Mucosa of rectum (tissue), 2 donors: ENCODE results near the gene SCN3A.

Experiments
- H3K27ac ChIP-seq, 2 donors: one replicate each; pipeline ENCODE4 v1.7.0; 2013; ENCODE audit warnings: inconsistent platforms in 2 of 2, low read depth in 2 of 2, low read length in 2 of 2
- H3K27me3 ChIP-seq, 2 donors: one replicate each; pipeline ENCODE4 v1.7.0; 2013; ENCODE audit warnings: low read length in 2 of 2; ENCODE audit not compliant: control insufficient read depth in 2 of 2, insufficient read depth in 2 of 2
- H3K36me3 ChIP-seq, 2 donors: one replicate each; pipeline ENCODE4 v1.7.0; 2013; ENCODE audit warnings: low read length in 2 of 2; ENCODE audit not compliant: control insufficient read depth in 2 of 2, insufficient read depth in 2 of 2
- H3K4me1 ChIP-seq, 2 donors: one replicate each; pipeline ENCODE4 v1.7.0; 2013; ENCODE audit warnings: low read length in 2 of 2, mild to moderate bottlenecking in 1 of 2; ENCODE audit not compliant: control insufficient read depth in 2 of 2, insufficient read depth in 2 of 2
- H3K4me3 ChIP-seq, 2 donors: one replicate each; pipeline ENCODE4 v1.7.0; 2013; ENCODE audit warnings: low read length in 2 of 2
- H3K9ac ChIP-seq, 2 donors: one replicate each; pipeline ENCODE4 v1.7.0; 2013; ENCODE audit warnings: low read length in 2 of 2, low read depth in 1 of 2, mild to moderate bottlenecking in 1 of 2
- H3K9me3 ChIP-seq, 2 donors: one replicate each; pipeline ENCODE4 v1.7.0; 2013; ENCODE audit warnings: low read length in 2 of 2; ENCODE audit not compliant: control insufficient read depth in 2 of 2
- donor health status: healthy.
- donor health status: Normal muscosa, but diverticular disease.

SCN3A gene

DNA sequence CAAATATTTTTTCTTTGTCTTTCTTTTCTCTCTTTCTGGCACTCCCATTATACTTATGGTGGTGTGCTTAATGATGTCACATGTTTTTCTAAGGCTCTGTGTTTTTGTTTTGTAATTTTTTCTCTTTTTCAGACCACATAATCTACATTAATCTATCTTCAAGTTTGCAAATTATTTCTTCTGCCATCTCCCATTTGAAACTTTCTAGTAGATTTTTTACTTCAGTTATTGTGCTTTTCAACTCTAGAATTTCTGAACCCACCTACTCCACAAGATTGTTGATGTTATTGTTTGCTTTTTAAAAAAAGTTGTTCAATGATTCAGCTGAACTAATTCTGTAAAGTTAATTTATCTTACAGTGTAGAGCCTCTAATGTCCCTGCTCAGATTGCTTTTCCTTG is 121.4 kb downstream of the SCN3A start:
- no peaks in the 10 kb centered on the region for H3K27me3 ChIP-seq
- H3K36me3 ChIP-seq = no peaks in the 10 kb centered on the region
- H3K4me1 ChIP-seq = no peaks in the 10 kb centered on the region
- H3K27ac ChIP-seq = no peak overlapping the region
- no peaks in the 10 kb centered on the region for H3K9me3 ChIP-seq
- H3K4me3 ChIP-seq = no peak overlapping the region
- H3K9ac ChIP-seq = no peak overlapping the region

DNA sequence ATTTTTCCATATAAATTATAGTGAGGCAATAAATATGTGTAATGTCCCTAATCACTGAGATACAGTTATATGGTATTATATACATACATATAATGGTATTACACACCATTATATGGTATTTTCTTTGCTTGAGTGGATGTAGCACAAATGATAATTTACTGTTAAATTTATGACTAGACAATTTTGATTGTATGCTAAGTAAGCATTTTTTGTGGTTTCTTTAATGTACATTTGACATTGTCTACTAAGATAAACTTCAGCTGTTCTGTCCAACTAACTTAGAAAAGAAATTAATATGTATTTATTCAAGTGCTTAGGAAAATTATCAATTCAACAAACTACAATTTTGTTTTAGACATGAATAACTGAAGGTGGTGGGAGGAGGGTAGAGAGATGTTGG is 122.6 kb downstream of the SCN3A start:
- Histone ChIP-seq H3K27ac (no peak overlapping the region), H3K36me3 (no peaks in the 10 kb centered on the region), H3K4me1 (no peaks in the 10 kb centered on the region), H3K4me3 (no peak overlapping the region), H3K27me3 (no peaks in the 10 kb centered on the region), H3K9ac (no peak overlapping the region), H3K9me3 (no peaks in the 10 kb centered on the region)

- Histone ChIP-seq H3K9me3 (no peaks in the 10 kb centered on the region), H3K27me3 (no peaks in the 10 kb centered on the region), H3K9ac (no peak overlapping the region), H3K36me3 (no peaks in the 10 kb centered on the region), H3K4me3 (no peak overlapping the region), H3K27ac (no peak overlapping the region), H3K4me1 (no peaks in the 10 kb centered on the region)
Measured at GRCh38 chr2:165079432-165079831, 124.4 kb downstream of the SCN3A start.

DNA sequence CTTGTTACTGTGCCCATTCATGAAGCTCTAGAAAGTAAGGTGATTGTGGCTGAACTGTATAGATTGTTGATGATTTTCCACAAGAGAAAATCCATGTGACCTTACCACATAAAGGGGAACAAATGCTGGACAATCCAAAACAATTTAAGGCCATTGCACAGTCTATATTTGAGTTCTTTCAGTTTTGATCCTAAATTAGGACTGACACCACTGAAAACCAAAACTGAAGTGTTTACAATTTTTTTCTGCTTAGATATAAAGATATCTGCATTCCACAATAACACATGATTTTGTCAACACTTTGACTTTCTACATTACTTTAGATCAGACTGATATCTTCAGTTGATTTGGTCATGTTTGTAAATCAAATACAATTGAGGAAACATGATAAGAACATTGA is 124.9 kb downstream of the SCN3A start:
- Histone ChIP-seq H3K27ac (no peak overlapping the region), H3K9ac (no peak overlapping the region), H3K4me1 (no peaks in the 10 kb centered on the region), H3K36me3 (no peaks in the 10 kb centered on the region), H3K9me3 (no peaks in the 10 kb centered on the region), H3K4me3 (no peak overlapping the region), H3K27me3 (no peaks in the 10 kb centered on the region)

GRCh38 chr2:165074884-165075283 is 129.0 kb downstream of the SCN3A start:
- H3K27me3 ChIP-seq = peaks cover 0 to 2% of the 10 kb centered on the region in 2 donors
- H3K4me1 ChIP-seq = no peaks in the 10 kb centered on the region
- H3K9me3 ChIP-seq = no peaks in the 10 kb centered on the region
- H3K9ac ChIP-seq = no peak overlapping the region
- no peaks in the 10 kb centered on the region for H3K36me3 ChIP-seq
- H3K4me3 ChIP-seq = no peak overlapping the region
- no peak overlapping the region for H3K27ac ChIP-seq

GRCh38 chr2:165074323-165074722 is 129.5 kb downstream of the SCN3A start:
- Histone ChIP-seq H3K4me3 (no peak overlapping the region), H3K9ac (no peak overlapping the region), H3K36me3 (no peaks in the 10 kb centered on the region), H3K27me3 (peaks cover 0 to 2% of the 10 kb centered on the region in 2 donors), H3K4me1 (no peaks in the 10 kb centered on the region), H3K9me3 (no peaks in the 10 kb centered on the region), H3K27ac (no peak overlapping the region)

- no peak overlapping the region for H3K4me3 ChIP-seq
- H3K27me3 ChIP-seq = peaks cover 0 to 2% of the 10 kb centered on the region in 2 donors
- H3K9me3 ChIP-seq = no peaks in the 10 kb centered on the region
- no peak overlapping the region for H3K27ac ChIP-seq
- H3K4me1 ChIP-seq = no peaks in the 10 kb centered on the region
- H3K9ac ChIP-seq = no peak overlapping the region
- no peaks in the 10 kb centered on the region for H3K36me3 ChIP-seq
Measured at GRCh38 chr2:165070076-165070475, 133.8 kb downstream of the SCN3A start.

DNA sequence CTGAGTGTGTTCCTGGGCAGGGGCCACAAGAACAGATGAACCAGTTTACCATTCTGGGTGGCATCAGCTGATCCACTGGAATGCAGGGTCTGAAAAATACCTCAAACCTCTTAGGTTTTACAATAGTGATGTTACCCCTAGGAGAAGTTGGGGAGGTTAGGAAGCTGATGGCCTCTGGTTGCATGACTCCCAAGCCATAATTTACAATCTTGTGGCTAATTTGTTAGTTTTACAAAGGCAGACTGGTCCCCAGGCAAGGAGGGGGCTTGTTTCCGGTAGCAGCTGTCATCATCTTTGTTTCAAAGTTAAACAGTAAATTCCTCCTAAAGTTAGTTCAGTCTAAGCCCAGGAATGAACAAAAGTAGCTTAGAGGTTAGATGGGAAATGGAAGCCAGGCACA is 134.7 kb downstream of the SCN3A start:
- no peak overlapping the region for H3K9ac ChIP-seq
- no peaks in the 10 kb centered on the region for H3K36me3 ChIP-seq
- no peaks in the 10 kb centered on the region for H3K9me3 ChIP-seq
- H3K27me3 ChIP-seq = peaks cover 0 to 2% of the 10 kb centered on the region in 2 donors
- H3K4me3 ChIP-seq = no peak overlapping the region
- H3K4me1 ChIP-seq = no peaks in the 10 kb centered on the region
- H3K27ac ChIP-seq = no peak overlapping the region

GRCh38 chr2:165068487-165068757 is 135.4 kb downstream of the SCN3A start:
- H3K27me3 ChIP-seq = peaks cover 0 to 2% of the 10 kb centered on the region in 2 donors
- H3K4me1 ChIP-seq = no peaks in the 10 kb centered on the region
- no peak overlapping the region for H3K4me3 ChIP-seq
- no peaks in the 10 kb centered on the region for H3K9me3 ChIP-seq
- H3K9ac ChIP-seq = no peak overlapping the region
- no peaks in the 10 kb centered on the region for H3K36me3 ChIP-seq
- no peak overlapping the region for H3K27ac ChIP-seq

DNA sequence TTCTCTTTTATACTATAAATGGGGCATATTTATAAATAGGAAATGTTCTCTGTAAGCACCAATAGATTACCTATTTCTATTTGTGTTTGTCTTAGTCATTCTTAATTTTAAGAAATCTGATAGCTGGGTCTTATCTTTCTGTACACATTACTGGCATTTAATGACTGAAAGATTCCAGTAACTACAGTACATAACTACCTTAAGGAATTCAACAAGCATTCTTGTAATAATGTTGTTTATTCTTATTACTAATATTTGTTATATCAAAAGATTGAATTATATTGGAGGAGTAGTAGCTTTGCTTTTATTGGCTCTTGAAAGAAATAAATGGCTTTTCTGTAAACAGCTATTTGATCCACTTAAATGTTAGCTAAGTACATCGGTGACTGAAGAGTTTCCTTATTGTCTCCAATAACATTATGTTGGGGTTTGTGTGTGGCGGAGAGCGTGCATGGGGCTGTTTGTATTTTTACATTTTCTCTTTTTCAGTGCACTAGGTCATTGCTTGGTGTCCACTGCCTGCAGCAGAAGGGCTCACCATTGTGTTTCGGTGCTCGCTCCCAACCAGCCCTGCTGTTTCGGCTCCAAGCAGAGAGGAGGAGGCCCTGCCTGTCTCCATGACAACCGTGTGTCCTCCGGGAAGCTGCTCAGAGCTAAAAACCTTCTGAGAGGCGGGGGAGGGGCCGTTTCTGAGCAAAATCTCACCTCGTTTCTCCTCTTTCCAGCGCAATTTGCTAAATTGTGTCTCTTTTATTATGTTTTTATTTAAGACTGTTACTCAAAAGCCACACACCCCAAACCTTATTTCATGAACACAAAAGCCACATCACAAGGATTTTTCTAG is 136.0 kb downstream of the SCN3A start:
- Histone ChIP-seq H3K9me3 (no peaks in the 10 kb centered on the region), H3K4me3 (no peak overlapping the region), H3K36me3 (no peaks in the 10 kb centered on the region), H3K4me1 (no peaks in the 10 kb centered on the region), H3K27ac (no peak overlapping the region), H3K9ac (no peak overlapping the region), H3K27me3 (peaks cover 0 to 2% of the 10 kb centered on the region in 2 donors)
